ENCODE results near the gene FHOD3.

DNA sequence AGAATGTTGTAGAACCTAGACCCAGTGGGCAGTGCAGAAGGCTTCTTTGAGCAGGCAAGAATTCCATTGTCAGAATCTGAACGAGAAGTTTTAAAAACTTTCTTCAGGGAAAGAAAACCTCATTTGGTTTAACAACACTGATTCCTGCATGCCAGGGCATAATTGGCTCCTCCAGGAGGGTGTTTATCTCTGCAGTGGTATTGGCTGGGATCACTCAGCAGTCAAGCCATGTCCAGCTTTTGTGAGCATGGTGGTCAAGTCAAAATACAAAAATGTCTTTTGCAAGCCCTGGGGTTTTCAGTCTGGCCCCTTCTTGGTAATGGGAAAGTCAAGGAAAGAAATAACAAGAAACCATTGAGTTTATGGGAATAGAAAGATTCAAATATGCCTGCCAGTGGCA is 28.3 kb downstream of the FHOD3 start:
- no peak for TF ChIP-seq CTCF (tag by site-specific recombination; IDR thresholded peaks at IDR 0.05)
- no peak for TF ChIP-seq ZNF274 (IDR thresholded peaks at IDR 0.05; ENCODE audit: low read length)
- TF ChIP-seq ZNF274 (tag by site-specific recombination; IDR thresholded peaks at IDR 0.05; ENCODE audit: borderline replicate concordance) = no peak
- no peak for TF ChIP-seq TRIM28 (IDR thresholded peaks at IDR 0.05; ENCODE audit: borderline replicate concordance, low read length)
- TF ChIP-seq ZNF704 (tag by site-specific recombination; IDR thresholded peaks at IDR 0.05) = no peak
- TF ChIP-seq ZBTB7A (tag by site-specific recombination; IDR thresholded peaks at IDR 0.05; ENCODE audit: low read depth) = no peak
- no peak for TF ChIP-seq ZFP3 (tag by site-specific recombination; IDR thresholded peaks at IDR 0.05; ENCODE audit: low read depth)
- TF ChIP-seq ZBTB10 (tag by site-specific recombination; IDR thresholded peaks at IDR 0.05) = no peak
- TF ChIP-seq ZNF423 (tag by site-specific recombination; IDR thresholded peaks at IDR 0.05) = no peak
- TF ChIP-seq ZNF302 (tag by site-specific recombination; IDR thresholded peaks at IDR 0.05; ENCODE audit: low read depth) = no peak
